ENCODE data around the gene GNB2. TPM values are rescaled to one million over a fixed set of nuclear protein-coding genes. Genes with fewer than 3 reads are reported as not detected.

Gene GNB2
- total RNA-seq, 1 experiment from 2014 or later: 174 TPM

GRCh38 chr7:100670074-100670473 is 3.5 kb upstream of the GNB2 start:
- Histone ChIP-seq H2BK5ac (ENCODE audit: insufficient read length, low read length) (no peak overlapping the region), H3K79me2 (ENCODE audit: insufficient read depth, low read length) (no peaks in the 10 kb centered on the region), H3K79me1 (ENCODE audit: insufficient read depth, low read depth, low read length, poor library complexity, severe bottlenecking) (no peaks in the 10 kb centered on the region), H2AFZ (ENCODE audit: low read length) (no peak overlapping the region), H3T11ph (ENCODE audit: low read length) (no peak overlapping the region), H2BK12ac (ENCODE audit: insufficient read length, low read depth, low read length) (no peak overlapping the region), H3K56ac (ENCODE audit: insufficient read length, low read depth, low read length) (no peak overlapping the region), H3K14ac (ENCODE audit: insufficient read depth, low read length) (no peak overlapping the region), H4K91ac (ENCODE audit: insufficient read length, low read depth, low read length) (no peak overlapping the region), H2BK15ac (ENCODE audit: low read depth, low read length) (no peak overlapping the region), H4K20me1 (ENCODE audit: control insufficient read depth, insufficient read depth, insufficient read length) (no peaks in the 10 kb centered on the region), H3K27ac (ENCODE audit: insufficient read length, low read depth, low read length) (no peak overlapping the region), H4K8ac (replicated peaks; ENCODE audit: insufficient read length, low read depth, low read length) (no peak overlapping the region), H3K4me2 (ENCODE audit: insufficient read depth, insufficient read length, low read length) (no peak overlapping the region), H3K27me3 (ENCODE audit: insufficient read depth, low read length) (no peaks in the 10 kb centered on the region), H2BK20ac (ENCODE audit: low read depth, low read length, poor library complexity, severe bottlenecking) (no peak overlapping the region), H3K4ac (ENCODE audit: low read depth, low read length) (no peak overlapping the region), H2BK120ac (ENCODE audit: low read depth, low read length, poor library complexity, severe bottlenecking) (no peak overlapping the region), H3K4me1 (ENCODE audit: insufficient read depth, low read length) (no peaks in the 10 kb centered on the region), H3K23ac (ENCODE audit: insufficient read length, low read depth, low read length) (no peak overlapping the region), H4K5ac (ENCODE audit: insufficient read length, low read depth, low read length) (no peak overlapping the region), H3K9ac (ENCODE audit: extremely low read depth, insufficient read length, low read length) (no peak overlapping the region), H3K18ac (ENCODE audit: insufficient read length, low read depth, low read length) (no peak overlapping the region), H3K9me3 (ENCODE audit: control insufficient read depth, low read depth, low read length) (no peaks in the 10 kb centered on the region), H3K23me2 (ENCODE audit: insufficient read length, low read depth, low read length, poor library complexity, severe bottlenecking) (peaks cover 13% of the 10 kb centered on the region), H2AK5ac (ENCODE audit: insufficient read length, low read length) (no peak overlapping the region)
- no peak for DNase-seq
- peaks cover 48% of the 10 kb centered on the region for H3K27me3 Mint-ChIP-seq (ENCODE audit: low read depth)
- TF ChIP-seq CTCF (conservative IDR thresholded peaks at IDR 0.05): no peak
- H3K27ac Mint-ChIP-seq: no peak overlapping the region
- no CpG with 5 or more reads among the region's 8 CpGs for WGBS (ENCODE audit: extremely low coverage, insufficient read length, low lambda C conversion rate)
- H3K36me3 Mint-ChIP-seq (ENCODE audit: insufficient read depth in 1 of 3, low read depth in 3 of 3): no peaks in the 10 kb centered on the region; a peak in 1 of 7 replicates
- no peaks in the 10 kb centered on the region; a peak in 2 of 5 replicates for H3K9me3 Mint-ChIP-seq
- no peak overlapping the region for H3K4me3 Mint-ChIP-seq
- H3K4me1 Mint-ChIP-seq: peaks cover 7 to 8% of the 10 kb centered on the region in 2 experiments
